ENCODE data around the gene FMNL2.

GRCh38 chr2:152458441-152458940 lies 123.5 kb downstream of the FMNL2 start:
- TF ChIP-seq, protein P1, sequence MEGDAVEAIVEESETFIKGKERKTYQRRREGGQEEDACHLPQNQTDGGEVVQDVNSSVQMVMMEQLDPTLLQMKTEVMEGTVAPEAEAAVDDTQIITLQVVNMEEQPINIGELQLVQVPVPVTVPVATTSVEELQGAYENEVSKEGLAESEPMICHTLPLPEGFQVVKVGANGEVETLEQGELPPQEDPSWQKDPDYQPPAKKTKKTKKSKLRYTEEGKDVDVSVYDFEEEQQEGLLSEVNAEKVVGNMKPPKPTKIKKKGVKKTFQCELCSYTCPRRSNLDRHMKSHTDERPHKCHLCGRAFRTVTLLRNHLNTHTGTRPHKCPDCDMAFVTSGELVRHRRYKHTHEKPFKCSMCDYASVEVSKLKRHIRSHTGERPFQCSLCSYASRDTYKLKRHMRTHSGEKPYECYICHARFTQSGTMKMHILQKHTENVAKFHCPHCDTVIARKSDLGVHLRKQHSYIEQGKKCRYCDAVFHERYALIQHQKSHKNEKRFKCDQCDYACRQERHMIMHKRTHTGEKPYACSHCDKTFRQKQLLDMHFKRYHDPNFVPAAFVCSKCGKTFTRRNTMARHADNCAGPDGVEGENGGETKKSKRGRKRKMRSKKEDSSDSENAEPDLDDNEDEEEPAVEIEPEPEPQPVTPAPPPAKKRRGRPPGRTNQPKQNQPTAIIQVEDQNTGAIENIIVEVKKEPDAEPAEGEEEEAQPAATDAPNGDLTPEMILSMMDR (conservative IDR thresholded peaks at IDR 0.05) = no peak
- TF ChIP-seq EZH2 (IDR thresholded peaks at IDR 0.05; ENCODE audit: low read depth) = no peak

All from PC-9 (cell line).